ENCODE data around the gene C1orf159. TPM values are rescaled to one million over a fixed set of nuclear protein-coding genes. Genes with fewer than 3 reads are reported as not detected.

C1orf159 gene
- total RNA-seq, 1 donor from 2014 or later: 8.2 TPM

GRCh38 chr1:1122078-1122811 lies 6.4 kb upstream of the C1orf159 start:
- FAIRE-seq: no peak
- DNase-seq (ENCODE audit: low read depth): peak; percentile 19
- H3K4me3 ChIP-seq (ENCODE audit: low read depth, low read length): no peak overlapping the region

GRCh38 chr1:1121611-1122077 lies 5.8 kb upstream of the C1orf159 start:
- FAIRE-seq: no peak
- H3K4me3 ChIP-seq (ENCODE audit: low read depth, low read length): no peak overlapping the region
- TF ChIP-seq CTCF (IDR thresholded peaks at IDR 0.05; ENCODE audit: insufficient read depth, low read length, severe bottlenecking): no peak
- H3K36me3 ChIP-seq (ENCODE audit: control insufficient read depth, insufficient read depth, low read length): no peaks in the 10 kb centered on the region
- no peak for DNase-seq (ENCODE audit: low read depth)
- no peaks in the 10 kb centered on the region for H3K27me3 ChIP-seq (ENCODE audit: control insufficient read depth, insufficient read depth, low read length)

More at GRCh38 chr1:1122078-1122811, 6.4 kb upstream of the C1orf159 start:
- Histone ChIP-seq H3K36me3 (ENCODE audit: control insufficient read depth, insufficient read depth, low read length) (no peaks in the 10 kb centered on the region), H3K27me3 (ENCODE audit: control insufficient read depth, insufficient read depth, low read length) (no peaks in the 10 kb centered on the region)
- TF ChIP-seq CTCF (IDR thresholded peaks at IDR 0.05; ENCODE audit: insufficient read depth, low read length, severe bottlenecking): peak; percentile 93

- no peaks in the 10 kb centered on the region for H3K36me3 ChIP-seq (ENCODE audit: control insufficient read depth, insufficient read depth, low read length)
- DNase-seq (ENCODE audit: low read depth) (no peak), FAIRE-seq (no peak)
- TF ChIP-seq CTCF (IDR thresholded peaks at IDR 0.05; ENCODE audit: insufficient read depth, low read length, severe bottlenecking): no peak
- no peak overlapping the region for H3K4me3 ChIP-seq (ENCODE audit: low read depth, low read length)
- no peaks in the 10 kb centered on the region for H3K27me3 ChIP-seq (ENCODE audit: control insufficient read depth, insufficient read depth, low read length)
Observed at GRCh38 chr1:1120866-1121591, 5.1 kb upstream of the C1orf159 start.

GRCh38 chr1:1120096-1120495 lies 4.2 kb upstream of the C1orf159 start:
- H3K36me3 ChIP-seq (ENCODE audit: control insufficient read depth, insufficient read depth, low read length): no peaks in the 10 kb centered on the region
- no peak overlapping the region for H3K4me3 ChIP-seq (ENCODE audit: low read depth, low read length)
- H3K27me3 ChIP-seq (ENCODE audit: control insufficient read depth, insufficient read depth, low read length): no peaks in the 10 kb centered on the region
- TF ChIP-seq CTCF (IDR thresholded peaks at IDR 0.05; ENCODE audit: insufficient read depth, low read length, severe bottlenecking): no peak
- no peak for FAIRE-seq
- no peak for DNase-seq (ENCODE audit: low read depth)

- Histone ChIP-seq H3K36me3 (ENCODE audit: control insufficient read depth, insufficient read depth, low read length) (no peaks in the 10 kb centered on the region), H3K27me3 (ENCODE audit: control insufficient read depth, insufficient read depth, low read length) (no peaks in the 10 kb centered on the region), H3K4me3 (ENCODE audit: low read depth, low read length) (no peak overlapping the region)
- FAIRE-seq: no peak
- no peak for TF ChIP-seq CTCF (IDR thresholded peaks at IDR 0.05; ENCODE audit: insufficient read depth, low read length, severe bottlenecking)
- DNase-seq (ENCODE audit: low read depth): no peak
Observed at GRCh38 chr1:1119272-1119890, 3.5 kb upstream of the C1orf159 start.

Measured in bronchial epithelial cell (primary cell).